PC-9 (cell line): ENCODE data around the gene LMBR1. TPM values are rescaled to one million over a fixed set of nuclear protein-coding genes. Genes with fewer than 3 reads are reported as not detected.

ENCODE experiments used
- Bru-seq: library from RNA; stranded (reverse); fragments of 400-500 nt; gene quantifications from one replicate; lab custom pipeline; 2021; lab: Mats Ljungman, UMichigan
- BruChase-seq, 2 experiments: library from RNA; stranded (reverse); fragments of 400-500 nt; gene quantifications; one replicate each; lab custom pipeline; 2021; lab: Mats Ljungman, UMichigan
- BruUV-seq: library from RNA; stranded (reverse); fragments of 400-500 nt; replicated peaks from 2 replicates; lab custom pipeline; 2021; lab: Mats Ljungman, UMichigan
- CTCF ChIA-PET: fragments of 300-600 bp; sonication (Branson Sonifier 250); formaldehyde crosslinking; loops from one replicate; lab custom pipeline; 2022; ENCODE audit warnings: antibody characterized with exemption; lab: Charles Lee
- POLR2A ChIA-PET: fragments of 300-600 bp; sonication (Branson Sonifier 250); formaldehyde crosslinking; loops from one replicate; lab custom pipeline; 2022; ENCODE audit warnings: antibody characterized with exemption; ENCODE audit not compliant: unreplicated experiment; lab: Charles Lee
- DNase-seq, 2 experiments: peaks; one replicate each; pipeline versions ENCODE4 v3.0.0 to v3.0.0-alpha.2; 2015 to 2022; ENCODE audit warnings: mixed read lengths in 1 of 2
- H2AFZ ChIP-seq: fragments of 200-600 bp; sonication (generic); 2 replicates; pipeline ENCODE4 v1.8.1; 2017; ENCODE audit warnings: antibody characterized with exemption
- H3F3A ChIP-seq: fragments of 200-600 bp; sonication (generic); 2 replicates; pipeline ENCODE4 v1.8.1; 2017; ENCODE audit warnings: antibody characterized with exemption, mild to moderate bottlenecking, low read depth; ENCODE audit not compliant: insufficient read depth
- H3K27ac ChIP-seq: fragments of 200-600 bp; sonication (generic); 2 replicates; pipeline ENCODE4 v1.6.1; 2016; ENCODE audit warnings: mixed run types
- H3K27me3 ChIP-seq: fragments of 200-600 bp; sonication (generic); 2 replicates; pipeline ENCODE4 v1.6.1; 2016; ENCODE audit warnings: low read depth, mixed run types; ENCODE audit not compliant: insufficient read depth
- H3K36me3 ChIP-seq: fragments of 200-600 bp; sonication (generic); 2 replicates; pipeline ENCODE4 v1.6.1; 2016; ENCODE audit warnings: low read depth, mixed run types
- H3K4me1 ChIP-seq: fragments of 200-600 bp; sonication (generic); replicated peaks from 2 replicates; pipeline ENCODE4 v1.6.1; 2016; ENCODE audit warnings: mixed run types; ENCODE audit not compliant: insufficient read depth
- H3K4me2 ChIP-seq: fragments of 200-600 bp; sonication (generic); 2 replicates; pipeline ENCODE4 v1.6.1; 2017; ENCODE audit warnings: mixed run types
- H3K4me3 ChIP-seq: fragments of 200-600 bp; sonication (generic); 2 replicates; pipeline ENCODE4 v1.6.1; 2016; ENCODE audit warnings: mixed run types
- H3K79me2 ChIP-seq: fragments of 200-600 bp; sonication (generic); 2 replicates; pipeline ENCODE4 v1.6.1; 2017; ENCODE audit warnings: low read depth, mixed run types
- H3K9me2 ChIP-seq: fragments of 200-600 bp; sonication (generic); 2 replicates; pipeline ENCODE4 v1.8.1; 2017; ENCODE audit warnings: mild to moderate bottlenecking; ENCODE audit not compliant: insufficient read depth
- H3K9me3 ChIP-seq: fragments of 200-600 bp; sonication (generic); 2 replicates; pipeline ENCODE4 v1.8.1; 2016; ENCODE audit warnings: low read depth; ENCODE audit not compliant: insufficient read depth
- H4K20me1 ChIP-seq: fragments of 200-600 bp; sonication (generic); 2 replicates; pipeline ENCODE4 v1.8.1; 2017; ENCODE audit not compliant: insufficient read depth
- CTCF ChIP-seq: fragments of 200-600 bp; sonication (generic); conservative IDR thresholded peaks from 2 replicates; pipeline ENCODE4 v1.6.1; 2017; ENCODE audit warnings: mixed run types, antibody characterized with exemption, mild to moderate bottlenecking, moderate library complexity
- EZH2 ChIP-seq: fragments of 200-600 bp; sonication (generic); IDR thresholded peaks from 2 replicates; pipeline ENCODE4 v1.8.0; 2017; ENCODE audit warnings: antibody characterized with exemption, low read depth
- intact Hi-C: fragments of 100-400 bp; cut with micrococcal nuclease; formaldehyde crosslinking; loops from one replicate; pipeline ENCODE4 v1.10.0; 2022; ENCODE audit not compliant: unreplicated experiment
- long read RNA-seq: library from polyadenylated mRNA; stranded (forward); transcript quantifications from one replicate; pipeline ENCODE4 v2.0.0, GENCODE V29; 2022
- total RNA-seq: library from RNA; stranded (reverse); gene quantifications from 2 replicates; pipeline ENCODE4 v1.2.3, GENCODE V29; 2021

The LMBR1 gene, protein sequence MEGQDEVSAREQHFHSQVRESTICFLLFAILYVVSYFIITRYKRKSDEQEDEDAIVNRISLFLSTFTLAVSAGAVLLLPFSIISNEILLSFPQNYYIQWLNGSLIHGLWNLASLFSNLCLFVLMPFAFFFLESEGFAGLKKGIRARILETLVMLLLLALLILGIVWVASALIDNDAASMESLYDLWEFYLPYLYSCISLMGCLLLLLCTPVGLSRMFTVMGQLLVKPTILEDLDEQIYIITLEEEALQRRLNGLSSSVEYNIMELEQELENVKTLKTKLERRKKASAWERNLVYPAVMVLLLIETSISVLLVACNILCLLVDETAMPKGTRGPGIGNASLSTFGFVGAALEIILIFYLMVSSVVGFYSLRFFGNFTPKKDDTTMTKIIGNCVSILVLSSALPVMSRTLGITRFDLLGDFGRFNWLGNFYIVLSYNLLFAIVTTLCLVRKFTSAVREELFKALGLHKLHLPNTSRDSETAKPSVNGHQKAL
- total RNA-seq (85.0 and 107 TPM in 2 replicates), Bru-seq, nascent RNA (percentile 91 among the genes with signal in this experiment), BruChase-seq, experiment 1, labeled RNA remaining after a 2-hour chase (percentile 90 among the genes with signal in this experiment), BruChase-seq, experiment 2, labeled RNA remaining after a 6-hour chase (percentile 76 among the genes with signal in this experiment)
- long read RNA-seq, full-length matches to known transcripts, result 38 of 72 reads
- long read RNA-seq, partial matches to known transcripts, result 3 of 72 reads
- long read RNA-seq, other reads (novel, unspliced or antisense), result 31 of 72 reads

- CTCF ChIA-PET, result no interaction called here
- DNase-seq, result peak; percentile 87 to 95
- intact Hi-C loops, result loop anchor here (2.0 kb wide), 1 partner anchor 58 kb away; no protein-coding TSS in a partner anchor
- no peaks in the 10 kb centered on the region for H3K27me3 ChIP-seq
- BruUV-seq, result TSS peak; percentile 88
- H3K27ac ChIP-seq, result peak within 1 kb of the TSS; percentile 24
- H3K9me3 ChIP-seq, result no peaks in the 10 kb centered on the region
- no peaks in the 10 kb centered on the region for H3K9me2 ChIP-seq
- H3K4me3 ChIP-seq, result peak within 1 kb of the TSS; percentile 65
- peaks cover 29% of the 10 kb centered on the region for H3K4me1 ChIP-seq
- H4K20me1 ChIP-seq, result peaks cover 9% of the 10 kb centered on the region; the same call in 1 of the 2 replicates
- TF ChIP-seq EZH2 (no peak), CTCF (peak; percentile 67)
- H3K4me2 ChIP-seq, result peak within 1 kb of the TSS; percentile 81
- peak within 1 kb of the TSS; percentile 80 for H2AFZ ChIP-seq
- H3K79me2 ChIP-seq, result peaks cover 46% of the 10 kb centered on the region
- peaks cover 7% of the 10 kb centered on the region for H3F3A ChIP-seq
- POLR2A ChIA-PET, result interaction anchor here (0.6 to 0.7 kb wide), 3 partner anchors 11 to 49 kb away, joined by 3 to 11 read pairs (median 5); no protein-coding TSS in a partner anchor
- H3K36me3 ChIP-seq, result 0 out of 2 replicates have a peak, but pooled peaks cover 7% of the 10 kb centered on the region
Measured at GRCh38 chr7:156892821-156893706, at the start of gene LMBR1. Gene LMBR1 (minus strand): TSS chr7:156893183. CDS start chr7:156892993, 190 bp downstream.

- Histone ChIP-seq H3K79me2 (no peaks in the 10 kb centered on the region), H3K4me2 (no peak overlapping the region), H3F3A (no peaks in the 10 kb centered on the region), H3K27me3 (peaks cover 17% of the 10 kb centered on the region; the same call in 1 of the 2 replicates), H3K9me2 (no peaks in the 10 kb centered on the region), H3K36me3 (no peaks in the 10 kb centered on the region), H2AFZ (no peak overlapping the region), H3K4me3 (no peak overlapping the region), H3K4me1 (no peaks in the 10 kb centered on the region), H4K20me1 (no peaks in the 10 kb centered on the region), H3K9me3 (no peaks in the 10 kb centered on the region), H3K27ac (no peak overlapping the region)
- no TSS peak for BruUV-seq
- intact Hi-C loops, result no loop called here
- ChIA-PET CTCF (no interaction called here), POLR2A (interaction anchor here (0.6 kb wide), 1 partner anchor 41 kb away, joined by 4 read pairs; no protein-coding TSS in a partner anchor)
- TF ChIP-seq EZH2 (no peak), CTCF (no peak)
- DNase-seq, result no peak
Measured at GRCh38 chr7:156942708-156943090, 49.7 kb upstream of the LMBR1 start.
